GM15510 (cell line): ENCODE measurements around the gene OR5AR1.

Experiments
- POLR2A ChIP-seq: IDR thresholded peaks from 3 replicates; pipeline ENCODE4 v1.6.1; 2011; ENCODE audit warnings: borderline replicate concordance; ENCODE audit not compliant: insufficient read length; ENCODE audit errors: extremely low read depth

Gene OR5AR1

DNA sequence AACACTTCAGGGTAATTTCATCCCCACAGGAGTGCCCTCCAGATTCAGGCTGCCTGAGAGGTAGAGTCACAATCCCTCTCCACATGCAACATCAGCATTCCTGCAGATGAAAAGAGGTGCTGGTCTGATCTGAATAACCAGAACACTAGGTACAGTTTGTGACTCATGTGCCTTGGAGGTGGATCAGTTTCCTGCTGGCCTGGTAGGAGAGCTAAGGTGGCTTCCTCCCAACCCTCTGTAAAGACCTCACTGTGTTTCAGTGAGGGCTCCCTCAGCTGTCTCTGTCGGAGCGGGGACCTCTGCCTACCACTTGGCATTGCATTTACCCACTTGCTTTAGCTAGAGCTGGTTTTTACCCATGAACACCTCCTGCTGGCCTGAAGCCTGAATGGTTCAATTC, 43.0 kb downstream of the OR5AR1 start:
- TF ChIP-seq POLR2A = no peak

GRCh38 chr11:56714206-56714605, 50.7 kb downstream of the OR5AR1 start:
- no peak for TF ChIP-seq POLR2A
